Measurements from ENCODE around the gene CHD6. TPM values are rescaled to one million over a fixed set of nuclear protein-coding genes. Genes with fewer than 3 reads are reported as not detected.

Gene CHD6
- polyA plus RNA-seq, 1 donor (not counting 4 experiments of a cell fraction or from before 2014, with no cell fraction given): 6.8 TPM

DNA sequence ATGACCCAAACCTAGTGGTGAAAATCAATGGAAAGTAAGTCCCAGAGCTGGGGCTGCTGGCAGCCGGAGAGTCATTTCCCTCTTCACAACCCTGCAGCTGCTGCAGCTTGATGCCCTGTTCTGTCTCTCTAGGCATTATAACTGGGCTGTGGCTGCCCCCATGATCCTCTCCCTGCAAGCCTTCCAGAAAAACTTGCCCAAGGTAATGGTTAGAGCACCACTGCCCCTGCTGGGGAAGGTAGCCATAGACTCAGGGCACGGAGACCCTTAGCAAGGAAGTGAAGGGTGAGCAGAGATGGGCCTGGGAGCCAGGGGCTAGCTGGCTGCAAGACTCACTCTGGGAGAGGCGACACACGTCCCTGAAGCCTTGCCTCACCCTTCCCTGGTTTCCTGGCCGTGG is 265.5 kb downstream of the CHD6 start:
- DNase-seq (ENCODE audit: low read depth, low spot score): no peak
- no peak overlapping the region for H3K27ac ChIP-seq (ENCODE audit: control insufficient read depth, insufficient read depth, low read length)
- H3K36me3 ChIP-seq (ENCODE audit: control insufficient read depth in 2 of 2, extremely low read depth in 1 of 2, insufficient read depth in 2 of 2, low read length in 2 of 2): peaks cover 22 to 54% of the 10 kb centered on the region in 2 experiments
- dilution Hi-C loops (cut with MboI; ENCODE audit: extremely low pct_ligation_motif_present, low sequenced_read_pairs): no loop called here
- H3K9me3 ChIP-seq (ENCODE audit: control insufficient read depth, low read depth, low read length): no peaks in the 10 kb centered on the region
- no peak overlapping the region for H3K4me3 ChIP-seq (ENCODE audit: control insufficient read depth in 2 of 3, extremely low read depth in 1 of 3, insufficient read depth in 2 of 3, low read depth in 1 of 3, low read length in 3 of 3)
- FAIRE-seq: no peak
- no peak overlapping the region for H3K9ac ChIP-seq (ENCODE audit: control insufficient read depth, extremely low read depth, insufficient read depth, low read length)
- H2AFZ ChIP-seq (ENCODE audit: control insufficient read depth, low read length): no peak overlapping the region
- no peaks in the 10 kb centered on the region for H3K79me2 ChIP-seq (ENCODE audit: control insufficient read depth, insufficient read depth, low read length)
- TF ChIP-seq, protein P1, sequence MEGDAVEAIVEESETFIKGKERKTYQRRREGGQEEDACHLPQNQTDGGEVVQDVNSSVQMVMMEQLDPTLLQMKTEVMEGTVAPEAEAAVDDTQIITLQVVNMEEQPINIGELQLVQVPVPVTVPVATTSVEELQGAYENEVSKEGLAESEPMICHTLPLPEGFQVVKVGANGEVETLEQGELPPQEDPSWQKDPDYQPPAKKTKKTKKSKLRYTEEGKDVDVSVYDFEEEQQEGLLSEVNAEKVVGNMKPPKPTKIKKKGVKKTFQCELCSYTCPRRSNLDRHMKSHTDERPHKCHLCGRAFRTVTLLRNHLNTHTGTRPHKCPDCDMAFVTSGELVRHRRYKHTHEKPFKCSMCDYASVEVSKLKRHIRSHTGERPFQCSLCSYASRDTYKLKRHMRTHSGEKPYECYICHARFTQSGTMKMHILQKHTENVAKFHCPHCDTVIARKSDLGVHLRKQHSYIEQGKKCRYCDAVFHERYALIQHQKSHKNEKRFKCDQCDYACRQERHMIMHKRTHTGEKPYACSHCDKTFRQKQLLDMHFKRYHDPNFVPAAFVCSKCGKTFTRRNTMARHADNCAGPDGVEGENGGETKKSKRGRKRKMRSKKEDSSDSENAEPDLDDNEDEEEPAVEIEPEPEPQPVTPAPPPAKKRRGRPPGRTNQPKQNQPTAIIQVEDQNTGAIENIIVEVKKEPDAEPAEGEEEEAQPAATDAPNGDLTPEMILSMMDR (optimal IDR thresholded peaks at IDR 0.05 in 1 of 3, IDR thresholded peaks at IDR 0.05 in 1 of 3, conservative IDR thresholded peaks at IDR 0.05 in 1 of 3; ENCODE audit: extremely low read depth in 1 of 3, insufficient read depth in 2 of 3, low read length in 3 of 3): no peak
- no peak for TF ChIP-seq EZH2 (IDR thresholded peaks at IDR 0.05; ENCODE audit: low read length)
- no peak overlapping the region for H3K4me2 ChIP-seq (ENCODE audit: control insufficient read depth, extremely low read depth, insufficient read depth, low read depth, low read length)
- H3K4me1 ChIP-seq (ENCODE audit: control insufficient read depth, extremely low read depth, insufficient read depth, low read length): no peaks in the 10 kb centered on the region
- H3K27me3 ChIP-seq (ENCODE audit: control insufficient read depth, extremely low read depth, insufficient read depth, low read length): no peaks in the 10 kb centered on the region
- H4K20me1 ChIP-seq (ENCODE audit: control insufficient read depth, extremely low read depth, insufficient read depth, low read length): no peaks in the 10 kb centered on the region
- no peaks in the 10 kb centered on the region for H3K9me1 ChIP-seq (ENCODE audit: control insufficient read depth, extremely low read depth, insufficient read depth, low read length)

DNA sequence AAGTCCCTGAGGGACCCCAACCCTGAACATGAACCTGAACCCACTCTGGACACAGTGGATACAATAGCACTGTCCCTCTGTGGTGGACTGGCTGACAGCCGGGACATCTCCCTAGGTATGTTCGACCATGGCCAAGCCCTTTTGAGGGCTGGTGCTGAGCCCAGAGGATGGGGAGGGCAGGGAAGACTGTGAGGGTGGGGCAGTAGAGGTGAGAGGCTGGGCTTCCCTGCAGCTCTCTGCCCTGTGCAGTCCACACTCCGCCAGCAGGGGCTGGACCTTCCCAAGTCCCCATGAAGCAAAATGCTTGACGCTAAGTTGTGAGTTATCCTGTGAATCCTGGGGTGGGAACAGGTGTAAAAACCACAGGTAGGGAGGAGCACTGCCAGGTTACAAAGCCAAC is 266.1 kb downstream of the CHD6 start:
- dilution Hi-C loops (cut with MboI; ENCODE audit: extremely low pct_ligation_motif_present, low sequenced_read_pairs): no loop called here
- Histone ChIP-seq H3K27ac (ENCODE audit: control insufficient read depth, insufficient read depth, low read length) (no peak overlapping the region), H3K79me2 (ENCODE audit: control insufficient read depth, insufficient read depth, low read length) (no peaks in the 10 kb centered on the region), H3K4me2 (ENCODE audit: control insufficient read depth, extremely low read depth, insufficient read depth, low read depth, low read length) (no peak overlapping the region), H4K20me1 (ENCODE audit: control insufficient read depth, extremely low read depth, insufficient read depth, low read length) (no peaks in the 10 kb centered on the region), H3K36me3 (ENCODE audit: control insufficient read depth in 2 of 2, extremely low read depth in 1 of 2, insufficient read depth in 2 of 2, low read length in 2 of 2) (peaks cover 20 to 54% of the 10 kb centered on the region in 2 experiments), H3K27me3 (ENCODE audit: control insufficient read depth, extremely low read depth, insufficient read depth, low read length) (no peaks in the 10 kb centered on the region), H3K4me3 (ENCODE audit: control insufficient read depth in 2 of 3, extremely low read depth in 1 of 3, insufficient read depth in 2 of 3, low read depth in 1 of 3, low read length in 3 of 3) (no peak overlapping the region), H2AFZ (ENCODE audit: control insufficient read depth, low read length) (no peak overlapping the region), H3K9ac (ENCODE audit: control insufficient read depth, extremely low read depth, insufficient read depth, low read length) (no peak overlapping the region), H3K4me1 (ENCODE audit: control insufficient read depth, extremely low read depth, insufficient read depth, low read length) (no peaks in the 10 kb centered on the region), H3K9me1 (ENCODE audit: control insufficient read depth, extremely low read depth, insufficient read depth, low read length) (no peaks in the 10 kb centered on the region), H3K9me3 (ENCODE audit: control insufficient read depth, low read depth, low read length) (no peaks in the 10 kb centered on the region)
- FAIRE-seq (no peak), DNase-seq (ENCODE audit: low read depth, low spot score) (no peak)
- TF ChIP-seq EZH2 (IDR thresholded peaks at IDR 0.05; ENCODE audit: low read length): no peak
- TF ChIP-seq, protein P1 (optimal IDR thresholded peaks at IDR 0.05 in 1 of 3, IDR thresholded peaks at IDR 0.05 in 1 of 3, conservative IDR thresholded peaks at IDR 0.05 in 1 of 3; ENCODE audit: extremely low read depth in 1 of 3, insufficient read depth in 2 of 3, low read length in 3 of 3): no peak

All from keratinocyte (primary cell).